B cell (primary cell): Measurements from ENCODE around the gene TMEM80. TPM values are rescaled to one million over a fixed set of nuclear protein-coding genes. Genes with fewer than 3 reads are reported as not detected.
A peak's percentile ranks its signal among the peaks of the same experiment; 100 is the strongest.

Source experiments
- ATAC-seq: fragments of 200-7000 bp; cut with Tn5 transposase; one replicate; pipeline ENCODE4 v1.10.0; 2021; ENCODE audit warnings: low read depth, mild to moderate bottlenecking, moderate number of reproducible peaks, moderate library complexity
- CTCF ChIA-PET: fragments of 350-600 bp; sonication (Branson Sonifier 250); formaldehyde crosslinking; loops from one replicate; lab custom pipeline; 2021; ENCODE audit warnings: antibody characterized with exemption, inconsistent platforms; lab: Charles Lee
- POLR2A ChIA-PET: fragments of 350-600 bp; sonication (Branson Sonifier 250); formaldehyde crosslinking; loops from one replicate; lab custom pipeline; 2021; ENCODE audit warnings: antibody characterized with exemption; lab: Charles Lee
- DNase-seq: peaks from one replicate; pipeline ENCODE4 v3.0.0; 2013
- H2AFZ ChIP-seq: 2 replicates; pipeline ENCODE4 v1.6.1; 2012; ENCODE audit warnings: mild to moderate bottlenecking, low read depth, low read length; ENCODE audit not compliant: insufficient read depth, poor library complexity, severe bottlenecking
- H3K27ac ChIP-seq, 2 donors: 1 replicate in 1 of 2; 2 replicates in 1 of 2; pipeline ENCODE4 v1.5.1; 2012 to 2013; ENCODE audit warnings: low read length in 2 of 2, mild to moderate bottlenecking in 2 of 2, moderate library complexity in 1 of 2
- H3K27me3 ChIP-seq, 4 experiments: fragments of 200-600 bp in 1 of 4; sonication (generic) in 1 of 4; replicated peaks in 1 of 4; 1 replicate in 2 of 4; 2 replicates in 2 of 4; pipeline versions ENCODE4 v1.6.1 to v1.7.0; 2013 to 2016; ENCODE audit warnings: low read length in 3 of 4, mild to moderate bottlenecking in 2 of 4, mixed read lengths in 1 of 4, moderate library complexity in 1 of 4; ENCODE audit not compliant: insufficient read depth in 4 of 4, control insufficient read depth in 3 of 4; ENCODE audit errors: control extremely low read depth in 1 of 4
- H3K36me3 ChIP-seq, 2 experiments: replicated peaks in 1 of 2; 1 replicate in 1 of 2; 2 replicates in 1 of 2; pipeline versions ENCODE4 v1.6.1 to v1.7.1; 2013; ENCODE audit warnings: low read length in 1 of 2; ENCODE audit not compliant: insufficient read depth in 2 of 2, control insufficient read depth in 1 of 2; ENCODE audit errors: control extremely low read depth in 1 of 2, extremely low read depth in 1 of 2
- H3K4me1 ChIP-seq, 2 donors: fragments of 200-600 bp in 1 of 2; sonication (generic) in 1 of 2; 1 replicate in 1 of 2; 2 replicates in 1 of 2; pipeline versions ENCODE4 v1.5.1 to v1.6.1; 2013 to 2017; ENCODE audit warnings: low read length in 2 of 2; ENCODE audit not compliant: control insufficient read depth in 2 of 2, insufficient read depth in 2 of 2
- H3K4me2 ChIP-seq: replicated peaks from 2 replicates; pipeline ENCODE3; 2012; ENCODE audit warnings: mild to moderate bottlenecking, low read depth, low read length; ENCODE audit not compliant: poor library complexity, severe bottlenecking
- H3K4me3 ChIP-seq, 5 experiments: fragments of 200-600 bp in 1 of 5; sonication (generic) in 1 of 5; 1 replicate in 3 of 5; 2 replicates in 2 of 5; pipeline versions ENCODE4 v1.5.1 to v1.7.0; 2011 to 2016; ENCODE audit warnings: low read length in 4 of 5, mild to moderate bottlenecking in 4 of 5, low read depth in 2 of 5, control low read depth in 1 of 5, moderate library complexity in 1 of 5; ENCODE audit not compliant: insufficient read depth in 1 of 5; ENCODE audit errors: control extremely low read depth in 1 of 5, extremely low read depth in 1 of 5
- H3K79me2 ChIP-seq: fragments of 200-600 bp; sonication (generic); one replicate; pipeline ENCODE4 v1.6.0; 2016; ENCODE audit warnings: low read length; ENCODE audit not compliant: control insufficient read depth, insufficient read depth
- H3K9ac ChIP-seq: fragments of 200-600 bp; sonication (generic); 2 replicates; pipeline ENCODE4 v1.6.1; 2017; ENCODE audit warnings: mild to moderate bottlenecking, low read length, moderate library complexity
- H3K9me3 ChIP-seq, 3 donors: one replicate each; pipeline versions ENCODE4 v1.6.1 to v1.7.1; 2013; ENCODE audit warnings: low read length in 2 of 3; ENCODE audit not compliant: control insufficient read depth in 2 of 3, insufficient read depth in 1 of 3; ENCODE audit errors: control extremely low read depth in 1 of 3
- H4K20me1 ChIP-seq: 2 replicates; pipeline ENCODE4 v1.6.0; 2012; ENCODE audit warnings: mild to moderate bottlenecking, low read length; ENCODE audit not compliant: insufficient read depth, control insufficient read depth, poor library complexity, severe bottlenecking
- H3K27ac Mint-ChIP-seq: one replicate; pipeline ENCODE4 v1.8.0; 2021; ENCODE audit warnings: mixed read lengths
- H3K27me3 Mint-ChIP-seq: one replicate; pipeline ENCODE4 v1.8.0; 2021; ENCODE audit warnings: mixed read lengths
- H3K4me1 Mint-ChIP-seq: one replicate; pipeline ENCODE4 v1.8.0; 2021; ENCODE audit warnings: mixed read lengths
- H3K4me3 Mint-ChIP-seq: one replicate; pipeline ENCODE4 v1.8.0; 2021; ENCODE audit warnings: mixed read lengths
- H3K9me3 Mint-ChIP-seq: one replicate; pipeline ENCODE4 v1.8.0; 2022; ENCODE audit warnings: mixed read lengths; ENCODE audit not compliant: insufficient read depth
- EZH2 ChIP-seq: IDR thresholded peaks from 2 replicates; pipeline ENCODE4 v1.6.1; 2012; ENCODE audit warnings: borderline replicate concordance, low read depth, mild to moderate bottlenecking, moderate library complexity, low read length; ENCODE audit not compliant: insufficient read depth, poor library complexity, severe bottlenecking
- WGBS: methylation state at CpG from one replicate; pipeline ENCODE4 v1.1.5; 2013; ENCODE audit warnings: missing lambda C conversion rate; ENCODE audit not compliant: insufficient coverage; 5-methylcytosine and 5-hydroxymethylcytosine counted together
- intact Hi-C: fragments of 100-400 bp; cut with micrococcal nuclease; formaldehyde crosslinking; loops from one replicate; pipeline ENCODE4 v1.10.0; 2022
- polyA plus RNA-seq: library from polyadenylated mRNA; depleted of rRNA; stranded (reverse); fragments of >200 nt; gene quantifications from 2 replicates; pipeline ENCODE4 v1.2.3, GENCODE V29; 2012
- total RNA-seq, 2 donors: library from RNA; stranded (reverse); fragments of 120-200 nt in 1 of 2; gene quantifications; 1 replicate in 1 of 2; 2 replicates in 1 of 2; pipeline versions ENCODE4 v1.2.3 to v1.2.4, GENCODE V29; 2013 to 2022
- TF ChIP-seq, protein P1 (sequence below): fragments of 200-600 bp; IDR thresholded peaks from one replicate; pipeline ENCODE4 v1.8.0; 2022; ENCODE audit warnings: antibody characterized with exemption, mild to moderate bottlenecking

Gene TMEM80
- total and polyA plus RNA-seq, 2 donors (not counting 1 experiment from before 2014, with no cell fraction given): 72.5 to 84.1 TPM

DNA sequence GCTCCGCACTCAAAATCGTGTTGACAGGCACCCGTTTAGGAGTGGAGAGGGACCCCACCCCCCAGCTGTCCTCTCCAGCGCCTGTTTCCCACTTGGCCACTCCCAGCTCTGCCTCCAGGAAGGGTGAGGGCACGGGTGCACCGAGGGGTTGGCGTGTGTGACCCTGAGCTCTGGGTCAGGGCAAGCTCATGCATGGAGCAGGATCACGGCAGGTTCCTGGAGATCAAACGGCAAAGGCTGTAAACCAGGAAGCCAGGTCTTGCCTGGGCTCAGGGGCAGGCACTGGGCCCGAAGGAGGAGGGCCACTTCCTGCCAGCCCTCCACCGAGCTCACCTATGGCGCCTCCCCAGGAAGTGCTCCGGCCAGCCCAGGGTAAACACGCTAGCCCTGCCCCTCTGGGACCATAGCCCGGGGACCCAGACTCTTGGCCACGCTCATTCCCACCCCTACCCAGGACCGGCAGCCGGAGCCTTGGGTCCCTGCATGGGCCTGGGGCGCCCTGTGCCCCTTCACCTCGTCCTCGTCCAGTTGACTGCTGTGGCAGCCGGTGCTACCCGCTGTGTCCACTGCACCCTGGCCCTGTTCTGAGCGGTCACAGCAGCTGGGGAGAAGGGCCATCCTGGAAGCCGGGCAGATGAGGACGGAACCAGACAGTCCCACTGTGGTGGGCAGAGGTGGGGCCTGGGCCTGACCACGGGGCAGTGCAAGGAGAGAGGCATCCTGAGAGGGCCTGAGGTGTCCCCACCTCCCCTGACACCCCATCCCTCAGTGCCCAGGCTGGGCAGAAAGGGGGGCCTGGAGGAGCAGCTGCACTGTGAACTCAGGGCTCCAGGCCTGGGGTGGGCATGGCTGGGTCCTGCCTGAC is 9.4 kb downstream of the TMEM80 start:
- H2AFZ ChIP-seq: no peak overlapping the region
- Mint-ChIP-seq H3K4me3 (no peak overlapping the region), H3K27me3 (peaks cover 5% of the 10 kb centered on the region), H3K4me1 (peaks cover 5% of the 10 kb centered on the region), H3K9me3 (no peaks in the 10 kb centered on the region), H3K27ac (no peak overlapping the region)
- no peak overlapping the region for H3K4me3 ChIP-seq
- peaks cover 0 to 13% of the 10 kb centered on the region in 2 experiments for H3K36me3 ChIP-seq
- H4K20me1 ChIP-seq: peaks cover 12% of the 10 kb centered on the region
- no peak overlapping the region for H3K27ac ChIP-seq
- peaks cover 9 to 13% of the 10 kb centered on the region in 2 donors for H3K4me1 ChIP-seq
- H3K27me3 ChIP-seq: peaks cover 0 to 32% (median 12%) of the 10 kb centered on the region in 4 experiments
- ChIA-PET POLR2A (interaction anchor here (0.6 to 1.7 kb wide), 2 partner anchors 8 to 16 kb away, joined by 4 read pairs; no protein-coding TSS in a partner anchor), CTCF (interaction anchor here (0.5 to 1.2 kb wide), 2 partner anchors 17 to 34 kb away, joined by 3 read pairs; no protein-coding TSS in a partner anchor)
- WGBS: 87% methylated on average over 27 of the region's 27 CpGs
- H3K9ac ChIP-seq: no peak overlapping the region
- H3K79me2 ChIP-seq: peaks cover 7% of the 10 kb centered on the region
- peak overlapping the region; percentile 68 for H3K4me2 ChIP-seq
- ATAC-seq (no peak), DNase-seq (no peak)
- intact Hi-C loops: no loop called here
- peaks cover 0 to 4% (median 0%) of the 10 kb centered on the region in 3 donors for H3K9me3 ChIP-seq
- no peak for TF ChIP-seq EZH2
- TF ChIP-seq, protein P1, sequence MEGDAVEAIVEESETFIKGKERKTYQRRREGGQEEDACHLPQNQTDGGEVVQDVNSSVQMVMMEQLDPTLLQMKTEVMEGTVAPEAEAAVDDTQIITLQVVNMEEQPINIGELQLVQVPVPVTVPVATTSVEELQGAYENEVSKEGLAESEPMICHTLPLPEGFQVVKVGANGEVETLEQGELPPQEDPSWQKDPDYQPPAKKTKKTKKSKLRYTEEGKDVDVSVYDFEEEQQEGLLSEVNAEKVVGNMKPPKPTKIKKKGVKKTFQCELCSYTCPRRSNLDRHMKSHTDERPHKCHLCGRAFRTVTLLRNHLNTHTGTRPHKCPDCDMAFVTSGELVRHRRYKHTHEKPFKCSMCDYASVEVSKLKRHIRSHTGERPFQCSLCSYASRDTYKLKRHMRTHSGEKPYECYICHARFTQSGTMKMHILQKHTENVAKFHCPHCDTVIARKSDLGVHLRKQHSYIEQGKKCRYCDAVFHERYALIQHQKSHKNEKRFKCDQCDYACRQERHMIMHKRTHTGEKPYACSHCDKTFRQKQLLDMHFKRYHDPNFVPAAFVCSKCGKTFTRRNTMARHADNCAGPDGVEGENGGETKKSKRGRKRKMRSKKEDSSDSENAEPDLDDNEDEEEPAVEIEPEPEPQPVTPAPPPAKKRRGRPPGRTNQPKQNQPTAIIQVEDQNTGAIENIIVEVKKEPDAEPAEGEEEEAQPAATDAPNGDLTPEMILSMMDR: no peak
